GM12801 (cell line): ENCODE results near the gene TEKT1.

Experiments used
- CTCF ChIP-seq: IDR thresholded peaks from one replicate; pipeline ENCODE4 v1.5.1; 2011; ENCODE audit warnings: control low read depth; ENCODE audit not compliant: insufficient read length; ENCODE audit errors: extremely low read depth

The TEKT1 gene

GRCh38 chr17:6796887-6797490, 34.5 kb downstream of the TEKT1 start:
- TF ChIP-seq CTCF, result no peak

GRCh38 chr17:6796017-6796886, 35.3 kb downstream of the TEKT1 start:
- TF ChIP-seq CTCF, result no peak

- no peak for TF ChIP-seq CTCF
Measured at GRCh38 chr17:6793748-6794493, 37.6 kb downstream of the TEKT1 start.

GRCh38 chr17:6789146-6789545, 42.4 kb downstream of the TEKT1 start:
- no peak for TF ChIP-seq CTCF

GRCh38 chr17:6787081-6787693, 44.3 kb downstream of the TEKT1 start:
- TF ChIP-seq CTCF, result no peak

GRCh38 chr17:6786618-6787017, 44.9 kb downstream of the TEKT1 start:
- TF ChIP-seq CTCF, result no peak

GRCh38 chr17:6782244-6782643, 49.3 kb downstream of the TEKT1 start:
- no peak for TF ChIP-seq CTCF
